GM23248 (cell line): ENCODE measurements around the gene MKI67. TPM values are rescaled to one million over a fixed set of nuclear protein-coding genes. Genes with fewer than 3 reads are reported as not detected.

ENCODE experiments used
- DNase-seq: peaks from one replicate; pipeline ENCODE4 v3.0.0-alpha.2; 2015
- H2AFZ ChIP-seq: fragments of 200-600 bp; sonication (generic); 2 replicates; pipeline ENCODE4 v1.6.1; 2016; ENCODE audit warnings: antibody characterized with exemption
- H3F3A ChIP-seq: fragments of 200-600 bp; sonication (generic); 2 replicates; pipeline ENCODE4 v1.6.1; 2016; ENCODE audit warnings: mild to moderate bottlenecking, antibody characterized with exemption, mixed run types; ENCODE audit not compliant: insufficient read depth
- H3K27ac ChIP-seq: fragments of 200-600 bp; sonication (generic); 2 replicates; pipeline ENCODE4 v1.5.1; 2016; ENCODE audit warnings: mild to moderate bottlenecking
- H3K27me3 ChIP-seq: fragments of 200-600 bp; sonication (generic); replicated peaks from 2 replicates; pipeline ENCODE4 v1.6.1; 2016; ENCODE audit warnings: mild to moderate bottlenecking; ENCODE audit not compliant: insufficient read depth
- H3K36me3 ChIP-seq: fragments of 200-600 bp; sonication (generic); 2 replicates; pipeline ENCODE4 v1.6.1; 2016; ENCODE audit warnings: low read depth, mild to moderate bottlenecking
- H3K4me1 ChIP-seq: fragments of 200-600 bp; sonication (generic); 2 replicates; pipeline ENCODE4 v1.6.1; 2016; ENCODE audit warnings: mild to moderate bottlenecking; ENCODE audit not compliant: insufficient read depth
- H3K4me2 ChIP-seq: fragments of 200-600 bp; sonication (generic); one replicate; pipeline ENCODE4 v1.6.1; 2016; ENCODE audit warnings: mild to moderate bottlenecking; ENCODE audit not compliant: unreplicated experiment
- H3K4me3 ChIP-seq: fragments of 200-600 bp; sonication (generic); 2 replicates; pipeline ENCODE4 v1.5.1; 2016; ENCODE audit warnings: mild to moderate bottlenecking
- H3K79me2 ChIP-seq: fragments of 200-600 bp; sonication (generic); 2 replicates; pipeline ENCODE4 v1.6.1; 2016; ENCODE audit warnings: mild to moderate bottlenecking; ENCODE audit not compliant: insufficient read depth
- H3K9ac ChIP-seq: fragments of 200-600 bp; sonication (generic); 2 replicates; pipeline ENCODE4 v1.6.1; 2016; ENCODE audit warnings: mild to moderate bottlenecking
- H3K9me2 ChIP-seq: fragments of 200-600 bp; sonication (generic); 2 replicates; pipeline ENCODE4 v1.6.1; 2016; ENCODE audit warnings: mixed run types, mild to moderate bottlenecking, moderate library complexity; ENCODE audit not compliant: insufficient read depth
- H3K9me3 ChIP-seq: fragments of 200-600 bp; sonication (generic); one replicate; pipeline ENCODE4 v1.6.1; 2017; ENCODE audit warnings: low read depth
- H4K20me1 ChIP-seq: fragments of 200-600 bp; sonication (generic); 2 replicates; pipeline ENCODE4 v1.6.0; 2016; ENCODE audit not compliant: insufficient read depth
- EZH2 ChIP-seq: fragments of 200-600 bp; sonication (generic); IDR thresholded peaks from 2 replicates; pipeline ENCODE4 v1.6.1; 2018; ENCODE audit warnings: antibody characterized with exemption, mild to moderate bottlenecking; ENCODE audit not compliant: insufficient read depth, poor library complexity, severe bottlenecking
- EZH2phosphoT487 ChIP-seq: fragments of 200-600 bp; sonication (generic); IDR thresholded peaks from 2 replicates; pipeline ENCODE4 v1.6.1; 2018; ENCODE audit warnings: antibody characterized with exemption, moderate library complexity, mild to moderate bottlenecking, low read depth; ENCODE audit not compliant: insufficient read depth
- WGBS, 2 experiments: methylation state at CpG; one replicate each; pipeline ENCODE4 v1.1.6; 2015 to 2017; ENCODE audit warnings: low lambda C conversion rate in 2 of 2, low coverage in 1 of 2; ENCODE audit errors: missing lambda C conversion rate in 2 of 2; 5-methylcytosine and 5-hydroxymethylcytosine counted together
- in situ Hi-C: fragments of 300-500 bp; cut with MboI; formaldehyde crosslinking; loops from 2 replicates; pipeline ENCODE4 v1.15.0; 2020
- polyA plus RNA-seq: library from polyadenylated mRNA; unstranded; fragments of >200 nt; fragmentation: Nextera tagmentation; extraction: Ambion mirVana; gene quantifications from 2 replicates; pipeline ENCODE4 v1.2.1, GENCODE V29; 2016
- total RNA-seq: library from RNA; depleted of rRNA; stranded (reverse); fragments of >200 nt; shearing (Covaris generic); gene quantifications from 2 replicates; pipeline ENCODE4 v1.2.3, GENCODE V29; 2014

The MKI67 gene
- total and polyA plus RNA-seq, 2 experiments from 2014 or later = 12.2 to 22.5 TPM

GRCh38 chr10:128063736-128064107 is 62.5 kb downstream of the MKI67 start:
- TF ChIP-seq EZH2 = no peak
- Histone ChIP-seq H3K27me3 (no peaks in the 10 kb centered on the region), H3K4me3 (no peak overlapping the region), H3K4me1 (peaks cover 14% of the 10 kb centered on the region), H3K9me2 (no peaks in the 10 kb centered on the region), H3K9me3 (no peaks in the 10 kb centered on the region), H3K36me3 (no peaks in the 10 kb centered on the region), H3F3A (0 out of 2 replicates have a peak, but pooled peaks cover 6% of the 10 kb centered on the region), H3K79me2 (no peaks in the 10 kb centered on the region), H3K4me2 (no peak overlapping the region), H2AFZ (no peak overlapping the region), H4K20me1 (no peaks in the 10 kb centered on the region), H3K9ac (no peak overlapping the region), H3K27ac (no peak overlapping the region)
- 94 to 96% methylated on average over 7 of the region's 7 CpGs for WGBS, 2 experiments
- in situ Hi-C loops = no loop called here
- no peak for DNase-seq

- in situ Hi-C loops = no loop called here
- no peak for TF ChIP-seq EZH2
- TF ChIP-seq EZH2phosphoT487 = no peak
- H3K9ac ChIP-seq = no peak overlapping the region
- H3K9me2 ChIP-seq = no peaks in the 10 kb centered on the region
- no peaks in the 10 kb centered on the region for H3K9me3 ChIP-seq
- WGBS, 2 experiments = 84 to 92% methylated on average over 17 to 19 of the region's 19 CpGs
- no peaks in the 10 kb centered on the region for H3K27me3 ChIP-seq
- no peak for DNase-seq
- peaks cover 14% of the 10 kb centered on the region for H3K4me1 ChIP-seq
- no peak overlapping the region for H3K4me3 ChIP-seq
- H2AFZ ChIP-seq = no peak overlapping the region
- H3K27ac ChIP-seq = no peak overlapping the region
- H3F3A ChIP-seq = 0 out of 2 replicates have a peak, but pooled peaks cover 6% of the 10 kb centered on the region
- H3K4me2 ChIP-seq = no peak overlapping the region
- H4K20me1 ChIP-seq = no peaks in the 10 kb centered on the region
- H3K79me2 ChIP-seq = no peaks in the 10 kb centered on the region
- H3K36me3 ChIP-seq = no peaks in the 10 kb centered on the region
Observed at GRCh38 chr10:128062881-128063563, 63.2 kb downstream of the MKI67 start.

- no peak overlapping the region for H2AFZ ChIP-seq
- in situ Hi-C loops = no loop called here
- no peak overlapping the region for H3K9ac ChIP-seq
- no peaks in the 10 kb centered on the region for H4K20me1 ChIP-seq
- no peak overlapping the region for H3K4me3 ChIP-seq
- H3K4me2 ChIP-seq = no peak overlapping the region
- no peaks in the 10 kb centered on the region for H3K36me3 ChIP-seq
- DNase-seq = no peak
- no peak for TF ChIP-seq EZH2
- no peak for TF ChIP-seq EZH2phosphoT487
- H3K9me2 ChIP-seq = no peaks in the 10 kb centered on the region
- WGBS, 2 experiments = 89% methylated on average over 11 of the region's 11 CpGs
- H3K79me2 ChIP-seq = no peaks in the 10 kb centered on the region
- H3K4me1 ChIP-seq = peaks cover 14% of the 10 kb centered on the region
- H3K9me3 ChIP-seq = no peaks in the 10 kb centered on the region
- H3K27ac ChIP-seq = no peak overlapping the region
- H3K27me3 ChIP-seq = no peaks in the 10 kb centered on the region
- 0 out of 2 replicates have a peak, but pooled peaks cover 6% of the 10 kb centered on the region for H3F3A ChIP-seq
Observed at GRCh38 chr10:128062331-128062880, 63.8 kb downstream of the MKI67 start.

- no peak overlapping the region for H3K27ac ChIP-seq
- H3K4me3 ChIP-seq = no peak overlapping the region
- no peak overlapping the region for H3K4me2 ChIP-seq
- H3K27me3 ChIP-seq = no peaks in the 10 kb centered on the region
- H3K9ac ChIP-seq = no peak overlapping the region
- H3F3A ChIP-seq = 0 out of 2 replicates have a peak, but pooled peaks cover 6% of the 10 kb centered on the region
- DNase-seq = no peak
- no peaks in the 10 kb centered on the region for H3K9me2 ChIP-seq
- H3K4me1 ChIP-seq = peaks cover 14% of the 10 kb centered on the region
- H3K36me3 ChIP-seq = no peaks in the 10 kb centered on the region
- H2AFZ ChIP-seq = no peak overlapping the region
- H3K79me2 ChIP-seq = no peaks in the 10 kb centered on the region
- WGBS, 2 experiments = 86 to 88% methylated on average over 14 of the region's 14 CpGs
- no peaks in the 10 kb centered on the region for H4K20me1 ChIP-seq
- H3K9me3 ChIP-seq = no peaks in the 10 kb centered on the region
- in situ Hi-C loops = no loop called here
- TF ChIP-seq EZH2phosphoT487 (no peak), EZH2 (no peak)
Observed at GRCh38 chr10:128061306-128062300, 64.6 kb downstream of the MKI67 start.
